Measurements from ENCODE around the gene PTP4A2. TPM values are rescaled to one million over a fixed set of nuclear protein-coding genes. Genes with fewer than 3 reads are reported as not detected.
"Not testable (repeated sequence)": the region's sequence is repeated elsewhere in the genome, so short reads cannot be mapped to it uniquely, and the experiment has no call there.

The PTP4A2 gene
- total RNA-seq, 2 donors from 2014 or later: 265 to 271 TPM

- intact Hi-C loops (cut with DNase I, micrococcal nuclease): no loop called here
- peak; percentile 83 for ATAC-seq
- peak; percentile 59 to 88 for DNase-seq
These were observed 16.6 kb upstream of the PTP4A2 start for GRCh38 chr1:31954607-31955283.

GRCh38 chr1:31952825-31953220 lies 14.7 kb upstream of the PTP4A2 start:
- DNase-seq (no peak), ATAC-seq (no peak)
- intact Hi-C loops (cut with DNase I, micrococcal nuclease): no loop called here

- no peak for DNase-seq
- no peak for ATAC-seq
- intact Hi-C loops (cut with DNase I, micrococcal nuclease): no loop called here
These were observed 13.1 kb upstream of the PTP4A2 start for GRCh38 chr1:31951276-31951675.

GRCh38 chr1:31949862-31950261 lies 11.7 kb upstream of the PTP4A2 start:
- no peak for ATAC-seq
- intact Hi-C loops (cut with DNase I, micrococcal nuclease): no loop called here
- no peak for DNase-seq

GRCh38 chr1:31945677-31946076 lies 7.5 kb upstream of the PTP4A2 start:
- ATAC-seq; DNase-seq; intact Hi-C loops (cut with DNase I, micrococcal nuclease): not testable (repeated sequence)

GRCh38 chr1:31944205-31945089 lies 6.3 kb upstream of the PTP4A2 start:
- peak; percentile 90 for ATAC-seq
- intact Hi-C loops (cut with DNase I, micrococcal nuclease): no loop called here
- DNase-seq: peak; percentile 96 to 97

- intact Hi-C loops (cut with DNase I, micrococcal nuclease): no loop called here
- ATAC-seq (no peak), DNase-seq (no peak)
These were observed 5.5 kb upstream of the PTP4A2 start for GRCh38 chr1:31943546-31944184.

GRCh38 chr1:31942061-31942460 lies 3.9 kb upstream of the PTP4A2 start:
- ATAC-seq; DNase-seq; intact Hi-C loops (cut with DNase I, micrococcal nuclease): not testable (repeated sequence)

- ATAC-seq: peak; percentile 30
- DNase-seq: peak; percentile 76 to 80
- intact Hi-C loops (cut with DNase I, micrococcal nuclease): no loop called here
These were observed 1.5 kb upstream of the PTP4A2 start for GRCh38 chr1:31939484-31940329.

- ATAC-seq (peak; percentile 56), DNase-seq (peak; percentile 82 to 86)
- intact Hi-C loops (cut with DNase I, micrococcal nuclease): no loop called here
These were observed 626 bp downstream of the PTP4A2 start for GRCh38 chr1:31937300-31938183.

- intact Hi-C loops (cut with DNase I, micrococcal nuclease): no loop called here
- ATAC-seq: no peak
- no peak for DNase-seq
These were observed 1.2 kb downstream of the PTP4A2 start for GRCh38 chr1:31936981-31937299.

GRCh38 chr1:31936278-31936980 lies 1.7 kb downstream of the PTP4A2 start:
- DNase-seq (no peak), ATAC-seq (peak; percentile 13)
- intact Hi-C loops (cut with DNase I, micrococcal nuclease): no loop called here

- intact Hi-C loops (cut with DNase I, micrococcal nuclease): no loop called here
- ATAC-seq (peak; percentile 44), DNase-seq (peak in 1 of 2 donors; percentile 36)
These were observed 3.2 kb downstream of the PTP4A2 start for GRCh38 chr1:31934706-31935629.

GRCh38 chr1:31932491-31933316 lies 5.5 kb downstream of the PTP4A2 start:
- intact Hi-C loops (cut with DNase I, micrococcal nuclease): no loop called here
- DNase-seq (no peak), ATAC-seq (no peak)

GRCh38 chr1:31931593-31932225 lies 6.5 kb downstream of the PTP4A2 start:
- DNase-seq (no peak), ATAC-seq (no peak)
- intact Hi-C loops (cut with DNase I, micrococcal nuclease): no loop called here

Measured in left colon (tissue), 2 donors.